PC-9 (cell line): Measurements from ENCODE around the gene DDX10.

Source experiments
- EZH2 ChIP-seq: fragments of 200-600 bp; sonication (generic); IDR thresholded peaks from 2 replicates; pipeline ENCODE4 v1.8.0; 2017; ENCODE audit warnings: antibody characterized with exemption, low read depth
- TF ChIP-seq, protein P1 (sequence below): fragments of 200-600 bp; sonication (generic); conservative IDR thresholded peaks from 2 replicates; pipeline ENCODE4 v1.6.1; 2017; ENCODE audit warnings: mixed run types, antibody characterized with exemption, mild to moderate bottlenecking, moderate library complexity

DNA sequence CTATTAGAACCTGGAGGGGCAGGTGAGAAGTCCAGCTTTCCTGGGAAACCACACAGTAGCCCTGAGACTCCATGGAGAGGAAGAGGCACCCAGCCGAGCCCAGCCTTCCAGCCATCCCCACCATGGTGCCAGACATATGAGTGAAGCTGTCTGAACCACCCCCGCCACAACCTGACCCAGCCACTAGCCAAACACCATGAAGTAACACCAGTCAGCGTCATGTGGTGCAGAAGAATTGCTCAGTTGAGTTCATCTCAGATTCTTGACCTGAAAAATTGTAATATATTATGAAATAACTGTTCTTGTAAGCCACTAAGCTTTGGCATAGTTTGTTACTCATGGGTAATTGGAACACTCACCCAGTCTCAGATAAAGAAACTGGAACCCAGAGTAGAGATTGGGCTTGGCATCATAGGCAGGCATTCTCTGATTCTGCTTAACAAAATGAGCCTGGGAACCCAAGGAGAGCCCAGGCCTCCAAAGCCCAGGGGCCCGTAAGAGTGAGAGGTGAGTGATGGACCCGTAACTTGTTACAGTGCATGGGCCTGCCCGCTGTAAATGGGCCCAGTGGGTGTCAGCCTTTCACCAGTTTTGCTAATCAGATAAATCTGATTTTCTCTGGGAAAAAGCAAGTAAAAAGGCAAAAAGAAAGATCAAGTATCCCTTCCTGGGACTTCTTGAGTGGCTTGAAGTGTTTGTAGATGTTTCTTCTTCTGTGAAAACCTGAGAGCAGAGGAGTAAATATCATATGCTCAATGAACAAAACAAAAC, 305.5 kb downstream of the DDX10 start:
- TF ChIP-seq, protein P1, sequence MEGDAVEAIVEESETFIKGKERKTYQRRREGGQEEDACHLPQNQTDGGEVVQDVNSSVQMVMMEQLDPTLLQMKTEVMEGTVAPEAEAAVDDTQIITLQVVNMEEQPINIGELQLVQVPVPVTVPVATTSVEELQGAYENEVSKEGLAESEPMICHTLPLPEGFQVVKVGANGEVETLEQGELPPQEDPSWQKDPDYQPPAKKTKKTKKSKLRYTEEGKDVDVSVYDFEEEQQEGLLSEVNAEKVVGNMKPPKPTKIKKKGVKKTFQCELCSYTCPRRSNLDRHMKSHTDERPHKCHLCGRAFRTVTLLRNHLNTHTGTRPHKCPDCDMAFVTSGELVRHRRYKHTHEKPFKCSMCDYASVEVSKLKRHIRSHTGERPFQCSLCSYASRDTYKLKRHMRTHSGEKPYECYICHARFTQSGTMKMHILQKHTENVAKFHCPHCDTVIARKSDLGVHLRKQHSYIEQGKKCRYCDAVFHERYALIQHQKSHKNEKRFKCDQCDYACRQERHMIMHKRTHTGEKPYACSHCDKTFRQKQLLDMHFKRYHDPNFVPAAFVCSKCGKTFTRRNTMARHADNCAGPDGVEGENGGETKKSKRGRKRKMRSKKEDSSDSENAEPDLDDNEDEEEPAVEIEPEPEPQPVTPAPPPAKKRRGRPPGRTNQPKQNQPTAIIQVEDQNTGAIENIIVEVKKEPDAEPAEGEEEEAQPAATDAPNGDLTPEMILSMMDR = no peak
- TF ChIP-seq EZH2 = no peak
